Measurements from ENCODE around the gene DCLK1.

- no peak for TF ChIP-seq CTCF (IDR thresholded peaks at IDR 0.05)
- TF ChIP-seq POLR2A (IDR thresholded peaks at IDR 0.05), result no peak
Measured at GRCh38 chr13:35923347-35923746, 207.8 kb downstream of the DCLK1 start.

Data from adrenal gland (tissue), 5 donors.